GM21515 (cell line): Measurements from ENCODE around the gene IL36B.

Experiments used
- ATAC-seq: cut with Tn5 transposase; IDR thresholded peaks from one replicate; pipeline ENCODE4 v1.9.1; 2021; ENCODE audit not compliant: unreplicated experiment

IL36B gene

GRCh38 chr2:113076954-113077669 is 24.4 kb upstream of the IL36B start:
- ATAC-seq, result no peak

GRCh38 chr2:113075600-113075999 is 22.9 kb upstream of the IL36B start:
- no peak for ATAC-seq

- ATAC-seq, result no peak
Measured at GRCh38 chr2:113075030-113075429, 22.4 kb upstream of the IL36B start.

- no peak for ATAC-seq
Measured at GRCh38 chr2:113073325-113073834, 20.7 kb upstream of the IL36B start.

GRCh38 chr2:113072584-113072983 is 19.9 kb upstream of the IL36B start:
- ATAC-seq, result no peak

- no peak for ATAC-seq
Measured at GRCh38 chr2:113070606-113070975, 17.9 kb upstream of the IL36B start.

GRCh38 chr2:113069676-113070605 is 17.3 kb upstream of the IL36B start:
- ATAC-seq, result no peak

- no peak for ATAC-seq
Measured at GRCh38 chr2:113068706-113069485, 16.2 kb upstream of the IL36B start.

GRCh38 chr2:113068249-113068648 is 15.6 kb upstream of the IL36B start:
- no peak for ATAC-seq

GRCh38 chr2:113067681-113068080 is 15.0 kb upstream of the IL36B start, which contains the start of gene IL1F10:
IL1F10 (plus strand) TSS chr2:113067970; CDS start chr2:113072739, 4,769 bp downstream.
- ATAC-seq, result no peak

- no peak for ATAC-seq
Measured at GRCh38 chr2:113064898-113065297, 12.2 kb upstream of the IL36B start.

- no peak for ATAC-seq
Measured at GRCh38 chr2:113064281-113064680, 11.6 kb upstream of the IL36B start.

- ATAC-seq, result no peak
Measured at GRCh38 chr2:113061896-113062770, 9.5 kb upstream of the IL36B start.

GRCh38 chr2:113061241-113061640 is 8.6 kb upstream of the IL36B start:
- ATAC-seq, result no peak

- no peak for ATAC-seq
Measured at GRCh38 chr2:113060796-113061195, 8.1 kb upstream of the IL36B start.

GRCh38 chr2:113060396-113060795 is 7.7 kb upstream of the IL36B start:
- no peak for ATAC-seq

- no peak for ATAC-seq
Measured at GRCh38 chr2:113058998-113059960, 6.6 kb upstream of the IL36B start, which contains the start of gene IL36RN. IL36RN (plus strand) TSS chr2:113059198; CDS start chr2:113059439, 241 bp downstream.

GRCh38 chr2:113058411-113058994 is 5.8 kb upstream of the IL36B start:
- ATAC-seq, result no peak
